Testis (tissue), 2 donors: Measurements from ENCODE around the gene CTSW.

Source experiments
- CTCF ChIP-seq, 3 experiments: fragments of 450-650 bp in 2 of 3; fragments of 200-600 bp in 1 of 3; sonication (generic) in 1 of 3; IDR thresholded peaks; one replicate each; pipeline ENCODE4 v1.5.1; 2016 to 2019; ENCODE audit warnings: antibody characterized with exemption in 3 of 3, mild to moderate bottlenecking in 2 of 3, moderate library complexity in 1 of 3
- POLR2A ChIP-seq: fragments of 450-650 bp; IDR thresholded peaks from one replicate; pipeline ENCODE4 v1.6.1; 2017; ENCODE audit warnings: antibody characterized with exemption, mild to moderate bottlenecking, moderate library complexity

- TF ChIP-seq CTCF (IDR thresholded peaks at IDR 0.05), result no peak
- no peak for TF ChIP-seq POLR2A
Measured at GRCh38 chr11:65857500-65857852, 22.2 kb upstream of the CTSW start.
